GM21447 (cell line): ENCODE measurements around the gene CHCHD4.

Experiments used
- ATAC-seq: cut with Tn5 transposase; IDR thresholded peaks from one replicate; pipeline ENCODE4 v1.9.1; 2021; ENCODE audit not compliant: unreplicated experiment

CHCHD4 gene

DNA sequence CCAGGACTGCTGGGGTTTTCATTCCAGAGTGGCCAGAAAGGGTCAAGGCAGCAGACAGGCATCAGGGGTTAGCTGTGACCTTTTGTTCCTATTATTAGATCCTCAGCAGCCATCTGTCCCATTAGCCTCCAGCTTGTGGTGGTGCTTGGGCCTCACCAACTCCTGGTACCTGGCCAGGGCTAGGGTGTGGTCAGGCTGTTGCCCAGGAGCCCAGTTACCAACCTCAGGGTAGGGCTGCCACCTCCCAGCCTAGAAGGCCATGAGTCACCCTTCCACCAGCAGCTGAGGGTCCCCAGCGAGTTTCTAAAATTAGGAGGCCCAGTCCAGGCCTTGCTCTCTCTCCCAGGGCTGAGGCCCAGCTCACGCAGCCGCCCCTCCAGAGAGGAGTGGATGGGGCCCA lies 12.3 kb upstream of the CHCHD4 start:
- no peak for ATAC-seq

DNA sequence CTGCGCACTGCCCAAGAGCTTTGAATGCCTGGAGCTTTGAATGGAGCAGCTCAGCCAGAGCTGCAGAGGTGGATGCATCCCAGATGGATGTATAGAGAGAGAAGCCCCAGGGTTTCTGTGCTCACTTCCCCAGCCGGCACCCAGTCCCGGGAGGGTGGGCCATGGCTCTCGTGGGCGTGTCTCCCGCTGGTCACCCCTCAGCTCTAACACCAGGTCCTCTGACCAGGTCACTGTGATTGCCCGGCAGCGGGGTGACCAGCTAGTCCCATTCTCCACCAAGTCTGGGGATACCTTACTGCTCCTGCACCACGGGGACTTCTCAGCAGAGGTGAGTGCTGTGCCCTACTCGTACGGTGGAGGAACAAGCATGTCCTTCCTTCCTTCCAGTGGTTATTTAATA lies 10.9 kb upstream of the CHCHD4 start:
- ATAC-seq = no peak

DNA sequence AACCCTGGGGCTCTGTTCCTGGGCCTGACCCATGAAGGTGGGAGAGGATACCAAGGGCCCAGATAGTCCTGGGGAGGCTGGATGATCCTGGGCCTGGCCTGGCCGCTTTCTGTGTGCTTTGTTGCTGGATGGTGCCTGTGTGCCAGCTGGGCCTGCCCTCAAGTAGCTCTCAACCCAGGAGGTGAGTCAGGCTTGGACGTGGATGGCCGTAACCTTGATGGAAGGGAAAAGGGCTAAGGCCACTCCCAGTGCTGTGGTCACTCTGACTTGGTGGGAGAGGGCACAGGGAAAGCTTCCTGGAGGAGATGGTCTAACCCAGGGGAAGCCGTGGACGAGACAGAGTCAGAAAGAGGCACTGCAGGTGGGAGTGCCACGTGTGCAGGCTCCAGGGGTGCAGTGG lies 9.6 kb upstream of the CHCHD4 start:
- ATAC-seq = no peak

DNA sequence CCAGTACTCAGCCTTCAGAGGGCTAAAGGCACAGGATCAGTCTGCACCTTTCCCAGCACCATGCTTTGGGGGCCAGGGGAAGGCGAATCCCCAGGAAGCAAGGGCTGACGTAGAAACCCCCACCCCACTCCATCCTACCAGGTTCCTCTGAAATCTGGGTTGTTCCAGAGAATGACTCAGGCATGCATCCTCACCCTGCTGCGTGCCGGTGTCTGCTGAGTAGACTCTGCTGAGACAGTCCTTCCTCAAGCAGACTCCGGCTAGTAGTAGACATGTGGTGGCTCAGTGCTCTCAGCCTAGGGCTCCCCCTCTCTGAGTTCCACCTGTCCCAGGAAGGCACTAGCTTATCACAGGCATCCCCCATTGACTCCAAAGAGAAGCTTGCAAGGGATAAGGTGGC lies 9.2 kb upstream of the CHCHD4 start:
- ATAC-seq = no peak

DNA sequence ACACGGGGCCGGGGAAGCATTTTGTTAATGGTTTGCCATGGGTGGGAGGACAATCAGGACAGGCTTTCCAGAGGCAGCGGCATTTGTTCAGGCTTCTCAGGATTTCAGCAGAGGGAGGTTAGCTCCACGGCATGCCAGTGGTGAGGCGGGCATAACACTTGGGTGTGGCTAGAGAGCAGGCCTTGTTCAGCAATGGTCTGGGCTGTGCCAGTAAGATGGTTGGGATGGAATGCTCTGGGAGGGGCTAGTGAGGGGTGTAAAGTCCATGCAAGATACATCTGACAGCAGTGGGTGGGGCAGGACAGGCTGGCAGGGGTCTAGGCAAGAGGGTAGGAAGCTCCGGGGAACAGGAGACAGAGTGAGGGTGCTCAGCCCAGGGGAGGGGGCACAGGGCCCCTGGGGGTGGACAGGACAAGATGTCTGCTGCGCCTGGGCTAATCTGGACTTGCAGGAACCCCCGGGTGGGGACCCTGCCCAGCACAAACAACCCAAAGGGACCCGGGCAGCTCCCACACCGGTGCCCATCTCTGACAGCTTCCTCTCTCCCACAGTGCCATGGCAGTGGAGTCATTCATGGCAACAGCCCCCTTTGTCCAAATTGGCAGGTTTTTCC lies 8.6 kb upstream of the CHCHD4 start:
- ATAC-seq = no peak

DNA sequence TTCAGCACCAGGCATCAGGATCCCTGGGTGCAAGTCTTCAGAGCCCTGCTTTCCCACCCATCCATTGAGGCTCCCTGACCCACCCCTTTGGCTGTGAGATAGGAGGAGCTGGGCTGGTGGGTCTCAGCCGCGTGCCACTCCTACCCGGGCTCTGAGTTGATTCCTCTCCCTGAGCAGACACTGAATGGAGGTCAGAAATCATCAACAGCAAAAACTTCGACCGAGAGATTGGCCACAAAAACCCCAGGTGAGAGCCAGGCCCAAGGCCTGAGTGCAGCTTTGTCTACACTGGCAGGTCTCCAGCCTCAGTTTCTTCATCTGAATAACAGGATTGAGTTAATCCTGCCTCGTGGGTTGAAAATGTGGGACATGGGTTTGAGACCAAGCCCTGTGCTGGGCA lies 8.0 kb upstream of the CHCHD4 start:
- no peak for ATAC-seq

DNA sequence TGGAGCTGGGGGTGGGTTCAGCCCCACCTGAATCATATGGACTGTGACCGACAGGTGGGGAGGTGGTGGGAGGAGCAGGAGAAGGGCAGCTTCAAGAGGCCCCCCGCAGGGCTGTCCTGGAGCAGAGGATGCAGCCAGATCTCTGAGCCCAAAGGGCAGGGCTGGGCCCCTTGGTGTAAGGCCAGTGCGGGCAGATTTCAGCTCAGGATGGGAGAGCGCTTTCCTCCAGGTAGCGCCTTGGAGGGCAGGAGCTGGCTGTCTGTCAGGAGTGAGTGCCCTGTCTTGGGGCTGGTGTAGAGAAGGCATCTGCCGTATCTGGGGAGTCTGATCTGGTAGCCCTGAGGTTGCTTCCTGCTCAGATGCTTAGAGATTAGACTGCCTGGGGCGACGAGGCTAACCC lies 7.5 kb upstream of the CHCHD4 start:
- no peak for ATAC-seq

DNA sequence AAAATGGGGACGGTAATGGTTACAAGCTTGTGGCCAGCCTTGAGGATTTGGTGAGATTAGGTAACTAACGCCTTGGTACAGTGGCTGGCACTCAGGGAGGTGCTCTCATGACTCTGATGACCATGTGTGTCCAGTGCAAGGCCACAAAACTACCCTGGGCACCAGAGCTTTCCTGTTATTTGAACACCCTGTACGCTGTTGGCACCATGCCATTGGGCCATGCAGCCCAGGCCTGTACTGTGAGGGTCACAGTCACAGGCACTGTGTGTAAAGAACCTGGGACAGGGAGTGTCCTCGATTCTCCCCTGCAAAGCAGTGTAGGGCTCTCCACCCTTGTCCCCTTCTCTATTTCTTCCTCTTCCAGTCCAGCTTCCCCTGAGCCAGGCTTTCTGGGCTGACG lies 6.5 kb upstream of the CHCHD4 start:
- no peak for ATAC-seq

DNA sequence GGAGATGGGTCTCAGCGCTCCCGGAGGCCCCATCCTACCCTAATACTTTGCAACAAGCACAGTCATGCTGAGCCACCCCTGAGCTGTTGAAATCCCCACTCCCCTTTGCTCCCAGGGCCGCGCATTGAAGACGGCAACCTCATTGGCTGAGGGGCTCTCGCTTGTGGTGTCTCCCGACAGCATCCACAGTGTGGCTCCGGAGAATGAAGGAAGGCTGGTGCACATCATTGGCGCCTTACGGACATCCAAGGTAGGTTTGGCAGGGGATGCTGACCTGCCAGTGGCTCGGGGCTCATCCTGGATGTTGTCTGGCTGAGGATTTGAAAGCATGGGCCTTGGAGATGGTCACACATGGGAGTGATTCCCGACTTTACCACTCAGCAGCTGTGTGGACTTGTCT lies 6.0 kb upstream of the CHCHD4 start:
- no peak for ATAC-seq

DNA sequence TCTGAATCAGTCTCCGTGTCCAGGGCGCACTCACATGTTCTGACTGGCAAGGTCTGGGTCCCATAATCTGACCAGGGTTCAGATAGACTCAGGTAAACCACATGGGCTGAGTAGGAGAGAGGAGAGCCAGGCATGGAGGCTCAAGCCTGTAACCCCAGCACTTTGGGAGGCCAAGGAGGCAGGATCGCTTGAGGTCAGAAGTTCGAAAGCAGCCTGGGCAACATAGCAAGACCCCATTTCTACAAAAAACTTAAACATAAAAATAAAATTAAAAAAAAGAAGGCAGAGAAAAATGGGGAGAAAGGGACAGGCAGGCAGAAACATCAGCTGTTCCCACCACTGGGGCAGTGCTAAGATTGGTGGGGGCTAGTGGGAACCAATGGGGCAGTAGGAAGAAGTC lies 5.6 kb upstream of the CHCHD4 start:
- no peak for ATAC-seq

DNA sequence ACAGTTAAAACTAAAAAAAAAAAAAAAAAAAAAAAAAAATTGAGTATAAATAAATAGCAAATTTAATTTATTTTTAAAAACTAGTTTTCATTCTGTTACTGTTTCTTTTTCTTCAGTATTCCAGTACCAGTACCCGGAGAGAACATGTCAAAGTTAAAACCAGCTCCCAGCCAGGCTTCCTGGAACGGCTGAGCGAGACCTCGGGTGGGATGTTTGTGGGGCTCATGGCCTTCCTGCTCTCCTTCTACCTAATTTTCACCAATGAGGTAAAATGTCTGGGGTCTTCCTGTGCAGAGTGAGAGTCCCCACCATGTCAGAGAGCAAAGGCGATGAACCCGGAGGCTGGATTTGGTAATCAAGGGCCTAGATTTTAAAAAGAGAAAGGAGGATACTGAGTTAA lies 4.6 kb upstream of the CHCHD4 start:
- no peak for ATAC-seq

DNA sequence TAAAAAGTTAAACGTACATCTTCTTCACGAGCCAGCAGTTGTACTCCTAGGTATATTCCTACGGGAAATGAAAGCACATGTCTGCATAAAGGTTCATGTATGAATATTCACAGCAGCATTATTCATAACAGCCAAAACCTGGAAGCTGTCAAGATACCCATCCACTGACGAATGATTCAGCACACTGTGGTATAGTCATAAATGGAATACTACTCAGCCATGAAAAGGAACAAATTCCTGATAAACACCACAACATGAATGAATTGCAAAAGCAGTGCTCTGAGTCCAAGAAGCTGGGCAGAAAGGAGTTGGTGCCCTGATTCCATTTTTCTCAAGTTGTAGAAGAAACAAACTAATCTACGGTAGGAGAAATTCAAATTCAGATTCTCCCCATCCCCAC lies 4.1 kb upstream of the CHCHD4 start:
- no peak for ATAC-seq

DNA sequence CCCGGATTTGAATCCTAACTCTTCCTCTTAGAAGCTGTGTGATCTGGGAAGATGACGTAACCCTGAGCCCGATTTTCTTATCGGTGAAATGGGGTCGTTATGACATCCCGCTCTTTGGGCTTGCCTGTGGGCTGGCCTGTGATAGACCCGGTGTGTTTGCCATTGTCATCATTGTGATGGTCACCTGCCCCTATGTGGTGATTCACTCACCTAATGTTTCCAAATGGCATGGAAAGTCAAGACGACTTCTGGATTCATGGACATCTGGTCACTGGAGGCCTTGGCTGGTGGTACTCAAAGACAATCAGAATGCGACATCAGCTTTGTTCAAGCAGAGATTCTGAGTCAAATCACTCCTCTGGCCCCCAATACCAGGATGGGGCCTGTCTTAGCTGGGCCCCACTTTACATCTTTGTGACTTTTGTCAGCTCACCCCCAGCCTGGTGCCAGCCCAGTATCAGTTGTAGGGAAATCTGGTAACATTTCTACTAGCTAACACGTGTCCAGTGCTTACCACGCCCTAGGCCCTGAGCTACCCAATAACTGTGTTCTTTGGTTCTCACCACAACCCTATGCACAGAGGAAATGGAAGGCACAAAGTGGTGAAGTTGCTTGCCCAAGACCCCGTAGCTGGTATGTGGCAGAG lies 3.0 kb upstream of the CHCHD4 start:
- no peak for ATAC-seq

DNA sequence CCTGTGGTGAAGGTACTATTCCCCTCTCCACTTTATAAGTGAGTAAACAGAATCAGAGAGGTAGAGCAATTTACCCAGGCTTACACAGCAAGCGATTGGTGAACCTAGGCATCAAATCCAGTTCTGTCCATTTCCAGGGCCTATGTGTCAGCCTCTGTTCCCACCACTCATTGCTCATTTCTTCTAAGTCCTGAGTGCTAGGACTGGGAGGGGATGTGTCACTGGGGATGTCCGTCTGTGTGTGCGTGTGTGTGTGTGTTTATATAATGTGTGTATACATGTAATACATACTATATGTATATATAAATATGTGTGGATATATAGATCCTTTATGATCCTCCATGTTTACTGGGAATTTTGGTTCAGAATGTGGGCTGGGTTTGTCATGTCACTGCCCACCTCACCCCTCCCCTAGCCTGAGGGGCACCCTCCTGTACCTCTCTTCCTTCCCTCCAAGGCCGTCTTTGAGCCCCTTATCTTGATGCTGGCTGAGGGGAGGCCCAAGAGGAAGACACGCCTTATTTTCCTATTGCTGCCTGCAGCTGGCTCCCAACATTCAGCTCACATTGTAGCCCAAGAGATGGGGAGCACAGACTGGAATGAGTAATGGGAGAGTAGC lies 2.3 kb upstream of the CHCHD4 start:
- ATAC-seq = no peak

DNA sequence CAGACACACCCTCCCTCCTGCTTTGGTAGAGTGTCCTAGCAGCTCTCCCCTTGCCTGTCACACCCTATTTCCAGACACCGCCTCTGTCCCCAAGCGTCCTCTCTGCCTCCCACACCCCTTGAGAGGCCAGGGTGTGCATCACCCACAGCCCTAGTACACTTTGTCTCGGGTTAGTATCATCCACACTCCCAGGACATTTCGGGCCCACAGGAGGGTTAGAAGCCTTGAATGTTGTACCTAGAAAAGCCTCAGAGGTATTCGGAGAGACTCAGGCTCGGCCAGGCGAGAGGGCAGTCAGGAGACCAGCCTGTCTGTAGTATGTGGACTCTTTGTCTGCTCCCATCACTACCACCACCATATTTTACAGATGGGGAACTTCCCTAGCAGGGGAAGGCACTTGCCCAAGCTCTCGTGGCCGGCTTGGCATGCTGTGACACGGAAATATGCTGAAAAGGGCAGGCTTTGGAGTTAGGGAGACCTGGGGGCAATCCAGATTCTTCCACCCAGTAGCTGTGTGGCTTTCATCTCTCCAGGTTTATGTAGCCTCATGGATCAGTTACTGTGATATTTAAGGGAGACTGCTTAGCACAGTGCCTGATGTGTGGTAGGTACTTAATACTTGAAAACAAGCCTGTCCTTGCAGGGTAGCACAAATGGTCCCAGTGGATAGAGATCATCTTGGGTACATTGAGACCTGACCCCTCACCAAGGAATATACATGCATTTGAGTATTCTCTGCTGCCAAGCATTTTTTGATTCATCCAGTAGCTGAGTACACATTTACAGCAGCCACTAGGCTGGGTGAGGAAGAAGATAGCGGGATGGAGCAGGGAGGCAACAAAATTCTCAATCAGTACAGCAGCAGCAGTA lies 1.6 kb upstream of the CHCHD4 start:
- no peak for ATAC-seq

DNA sequence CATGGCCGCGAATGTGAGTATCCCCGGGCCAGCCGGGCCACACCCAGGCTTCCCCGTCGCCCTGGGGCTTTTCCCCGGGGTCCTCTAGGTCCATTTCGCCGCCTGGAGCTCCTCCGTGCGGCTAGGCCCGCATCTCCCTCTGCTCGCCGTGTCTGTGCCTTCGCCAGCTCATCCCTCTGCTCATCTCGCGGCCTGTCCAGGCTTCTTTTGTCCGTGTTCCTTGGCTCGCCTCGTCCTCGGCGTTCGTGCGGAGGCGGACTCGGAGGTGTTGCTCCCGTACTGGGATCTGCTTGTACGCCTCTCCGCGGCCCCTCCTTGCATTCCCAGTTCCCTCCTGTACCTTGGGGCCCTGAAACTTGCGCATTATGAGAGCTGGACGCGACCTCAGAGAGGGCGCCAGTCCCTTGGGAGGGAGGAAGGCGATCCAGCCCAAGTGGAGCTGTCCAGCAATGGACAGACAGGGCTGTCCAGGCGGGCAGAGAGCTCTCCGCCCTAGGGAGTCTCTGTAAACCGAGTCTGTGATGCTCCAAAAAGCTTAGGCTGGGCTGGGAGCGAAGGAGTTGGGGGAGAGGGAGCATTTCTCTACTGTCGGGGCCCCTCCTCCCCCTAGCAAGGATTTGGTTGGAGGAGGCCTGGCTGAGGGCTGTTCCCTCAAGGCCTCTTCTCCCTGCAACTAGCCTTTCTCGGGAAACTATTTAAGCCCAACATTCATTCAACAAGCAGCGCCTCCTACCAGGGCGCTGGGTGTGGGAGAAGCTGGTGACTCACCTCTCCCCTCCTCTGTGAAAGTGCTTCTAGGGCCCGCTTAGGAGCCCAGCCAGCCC lies 735 bp upstream of the CHCHD4 start:
- peak; percentile 20 for ATAC-seq

DNA sequence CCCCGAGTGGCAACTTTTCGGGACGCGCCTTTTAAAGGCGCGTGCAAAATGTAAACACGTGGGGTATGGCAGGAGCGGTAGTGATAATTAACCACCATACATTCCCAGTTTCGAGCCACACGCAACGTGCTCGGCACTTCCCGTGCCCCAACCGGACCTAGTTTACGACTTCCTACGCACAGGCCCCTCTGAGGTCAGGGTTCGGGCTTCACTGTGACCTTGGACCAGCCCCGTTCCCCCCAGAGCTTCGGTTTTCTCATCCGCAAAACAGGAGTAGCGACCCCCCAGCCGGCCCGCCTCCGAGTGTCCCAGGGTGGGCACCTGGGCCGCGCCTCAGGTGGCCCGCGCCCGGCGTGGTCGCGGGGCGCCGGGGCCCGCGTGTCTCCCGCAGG lies 451 bp downstream of the CHCHD4 start:
- ATAC-seq = peak; percentile 56

DNA sequence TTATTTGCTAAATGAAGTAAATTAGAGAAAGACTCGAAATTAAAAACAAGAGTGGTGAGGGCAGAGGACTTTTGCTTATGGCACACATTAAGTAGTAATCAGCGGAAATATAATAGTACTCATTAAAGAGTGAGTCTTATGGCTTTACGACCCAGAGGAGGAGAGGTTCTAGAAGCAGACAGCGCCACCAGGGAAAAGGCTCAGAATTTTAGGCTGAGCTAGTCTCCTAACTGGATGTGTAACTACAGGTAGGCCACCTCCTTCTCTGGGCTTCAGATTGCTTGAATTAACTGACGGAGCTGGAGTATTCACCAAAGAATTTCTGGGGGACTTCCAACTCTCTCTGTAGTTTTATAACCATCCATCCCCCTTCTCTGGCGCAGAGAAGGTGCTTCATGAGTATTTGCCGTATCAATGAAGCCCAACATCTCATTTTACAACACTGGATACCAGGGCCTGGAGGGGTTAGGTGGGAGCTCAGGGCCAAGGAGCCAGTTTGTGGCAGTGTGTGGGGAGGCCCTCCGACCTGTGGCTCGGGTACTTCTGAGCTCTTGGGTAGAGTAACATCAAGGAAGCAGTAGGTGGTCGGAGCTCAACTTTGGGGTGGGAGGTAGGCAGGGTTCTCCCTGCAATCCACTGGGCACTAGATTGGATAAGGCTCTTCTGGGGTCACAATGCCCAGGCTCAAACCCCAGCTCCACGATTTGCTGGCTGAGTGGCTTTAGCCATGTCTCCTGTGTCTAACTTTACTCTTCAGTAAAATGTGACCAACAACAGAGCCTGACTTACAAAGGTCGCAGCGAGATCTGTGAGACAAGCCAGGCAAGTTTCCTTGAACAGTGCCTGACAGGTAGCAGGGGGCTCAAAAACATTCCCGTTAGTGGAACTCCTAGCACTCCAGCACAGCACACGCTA lies 1.1 kb downstream of the CHCHD4 start:
- no peak for ATAC-seq

DNA sequence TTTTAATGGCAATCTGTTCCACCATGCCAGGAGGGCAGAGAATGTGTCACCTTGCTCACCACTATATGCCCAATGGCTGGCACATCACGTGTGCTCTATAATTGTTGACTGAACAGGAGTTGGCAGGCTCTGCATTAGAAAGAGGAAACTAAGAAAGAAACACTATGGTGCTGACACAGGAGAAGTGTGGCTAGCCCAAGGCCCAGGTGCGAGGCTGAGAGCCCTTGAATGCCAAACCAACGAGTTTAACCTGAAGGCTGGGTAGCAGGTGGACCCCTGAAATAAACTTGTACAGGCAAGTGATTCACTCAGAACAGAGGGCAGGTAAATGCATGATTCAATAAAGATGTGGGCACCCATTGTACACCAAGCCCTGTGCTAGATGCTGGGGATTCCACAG lies 2.4 kb downstream of the CHCHD4 start:
- no peak for ATAC-seq

DNA sequence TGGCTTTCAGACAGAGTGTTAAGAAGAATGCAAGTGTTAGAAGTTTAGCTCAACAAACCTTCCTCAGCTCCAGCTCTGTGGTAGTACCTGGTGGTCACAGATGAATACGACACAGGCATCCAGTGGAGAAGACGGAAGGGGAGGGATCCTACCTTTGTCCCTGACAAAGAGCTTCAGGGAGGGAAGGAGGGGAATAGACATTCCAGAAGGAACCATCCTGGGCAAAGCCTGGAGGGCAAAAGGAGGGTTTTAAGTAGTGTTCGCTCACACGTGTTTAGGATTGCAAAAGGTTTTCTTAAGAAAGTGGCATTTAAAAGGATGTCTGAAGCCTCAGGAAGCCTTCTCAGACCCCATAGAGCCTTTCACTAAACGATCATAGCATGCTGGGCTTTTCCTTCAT lies 2.8 kb downstream of the CHCHD4 start:
- ATAC-seq = no peak
